GM21723 (cell line): ENCODE measurements around the gene UNKL.

Experiments
- ATAC-seq: cut with Tn5 transposase; IDR thresholded peaks from one replicate; pipeline ENCODE4 v1.9.1; 2021; ENCODE audit warnings: mild to moderate bottlenecking, moderate library complexity; ENCODE audit not compliant: unreplicated experiment

Gene UNKL

DNA sequence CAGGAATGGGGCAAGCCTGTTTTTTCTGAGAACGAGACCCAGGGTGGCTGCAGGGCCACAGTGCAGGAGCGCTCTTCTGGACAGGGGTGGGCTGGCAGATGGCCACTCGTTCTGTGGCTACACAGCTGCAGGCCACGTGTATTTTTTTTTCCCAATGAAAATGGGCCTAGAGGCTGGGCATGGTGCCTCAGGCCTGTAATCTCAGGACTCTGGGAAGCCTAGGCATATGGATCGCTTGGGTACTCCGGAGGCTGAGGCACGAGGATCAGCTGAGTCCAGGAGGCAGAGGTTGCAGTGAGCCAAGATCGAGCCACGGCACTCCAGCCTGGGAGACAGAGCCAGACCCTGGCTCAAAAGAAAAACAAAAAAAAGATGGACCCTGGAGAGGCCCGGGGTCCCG lies 6.8 kb downstream of the UNKL start:
- peak; percentile 17 for ATAC-seq

- no peak for ATAC-seq
Observed at GRCh38 chr16:1403733-1404132, 10.8 kb downstream of the UNKL start.

- ATAC-seq, result no peak
Observed at GRCh38 chr16:1403036-1403435, 11.5 kb downstream of the UNKL start.

DNA sequence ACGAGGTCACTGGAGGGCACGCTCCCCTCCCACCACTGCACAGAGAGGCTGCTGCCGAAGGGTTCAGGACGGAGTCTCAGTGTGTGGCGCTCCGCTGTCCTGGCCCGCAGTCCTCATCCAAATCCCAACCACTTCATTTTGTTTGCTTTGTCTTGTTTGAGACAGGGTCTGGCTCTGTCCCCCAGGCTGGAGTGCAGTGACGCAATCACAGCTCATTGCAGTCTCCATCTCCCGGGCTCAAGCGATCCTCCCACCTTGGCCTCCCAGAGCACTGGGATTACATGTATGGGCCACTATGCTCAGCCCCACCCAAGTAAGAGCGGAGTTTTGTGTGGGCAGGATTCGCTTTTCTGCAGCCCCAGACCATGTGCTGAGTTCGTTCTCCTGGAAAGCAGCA lies 12.7 kb downstream of the UNKL start:
- no peak for ATAC-seq

GRCh38 chr16:1401061-1401757 lies 13.3 kb downstream of the UNKL start:
- no peak for ATAC-seq

- ATAC-seq, result no peak
Observed at GRCh38 chr16:1398826-1399581, 15.5 kb downstream of the UNKL start.

DNA sequence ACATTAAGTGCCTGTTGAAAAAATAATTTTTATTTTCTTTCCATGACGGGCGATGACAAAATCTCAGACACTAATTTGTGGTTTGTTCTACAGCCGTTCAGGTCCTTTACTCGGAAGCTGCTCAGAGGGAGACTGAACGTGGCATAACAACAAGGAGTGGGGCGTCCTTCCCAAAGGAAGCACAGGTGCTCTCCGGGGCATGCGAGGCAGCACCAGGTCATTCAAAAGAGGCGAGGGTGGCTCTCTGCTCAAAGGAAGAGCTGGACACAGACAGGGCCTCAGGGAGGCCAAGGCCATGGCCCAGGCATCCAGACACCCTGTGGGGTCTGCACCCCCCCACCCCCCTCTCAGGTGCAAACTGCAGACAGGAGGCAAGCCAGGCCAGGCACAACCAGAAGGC lies 16.2 kb downstream of the UNKL start:
- no peak for ATAC-seq

DNA sequence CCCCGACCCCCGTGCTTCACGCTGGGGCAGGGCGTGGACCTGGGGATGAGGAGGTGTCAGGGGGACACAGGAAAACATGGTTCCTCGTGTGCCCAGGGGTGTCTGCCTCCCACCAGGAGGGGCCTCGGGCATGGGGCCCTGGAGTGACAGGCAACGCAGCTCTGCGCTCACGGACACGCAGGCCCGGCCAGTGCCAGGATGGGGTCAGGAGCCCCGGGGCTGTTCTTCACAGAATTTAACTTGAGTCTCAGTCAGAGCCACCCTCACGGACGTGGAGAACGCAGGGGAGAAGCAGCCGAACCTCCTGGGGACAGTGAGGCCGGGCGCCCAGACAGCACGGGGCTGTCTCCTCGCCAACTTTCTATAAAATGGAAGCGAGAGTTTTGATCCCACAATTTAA lies 16.7 kb downstream of the UNKL start:
- ATAC-seq, result no peak

DNA sequence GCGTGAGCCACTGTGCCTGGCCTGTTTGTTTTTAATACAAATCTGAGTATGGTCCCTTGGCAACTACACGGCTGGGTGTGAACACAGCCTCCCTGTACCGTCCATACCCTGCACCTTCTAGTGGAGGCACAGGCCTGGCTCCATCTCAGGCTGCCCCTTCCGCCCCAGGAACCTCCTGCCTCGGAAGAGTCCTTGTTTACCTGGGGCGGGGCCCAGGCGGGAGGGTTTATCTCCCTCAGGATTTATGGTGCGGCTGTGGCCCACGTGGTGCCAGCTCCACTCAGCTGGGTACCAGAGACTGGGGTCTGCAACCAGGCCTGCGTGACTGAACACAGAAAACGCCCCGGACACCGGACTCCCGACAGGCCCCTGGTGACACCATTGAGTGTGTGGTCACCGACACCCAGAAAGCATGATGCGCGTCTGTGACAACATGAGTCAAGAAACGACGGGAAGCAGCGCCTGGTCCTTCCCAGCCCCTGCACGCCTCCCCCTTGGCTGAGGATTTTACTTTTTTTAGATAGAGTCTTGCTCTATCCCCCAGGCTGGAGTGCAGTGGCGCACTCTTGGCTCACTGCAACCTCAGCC lies 19.0 kb downstream of the UNKL start:
- no peak for ATAC-seq

GRCh38 chr16:1394367-1394951 lies 20.0 kb downstream of the UNKL start:
- no peak for ATAC-seq

DNA sequence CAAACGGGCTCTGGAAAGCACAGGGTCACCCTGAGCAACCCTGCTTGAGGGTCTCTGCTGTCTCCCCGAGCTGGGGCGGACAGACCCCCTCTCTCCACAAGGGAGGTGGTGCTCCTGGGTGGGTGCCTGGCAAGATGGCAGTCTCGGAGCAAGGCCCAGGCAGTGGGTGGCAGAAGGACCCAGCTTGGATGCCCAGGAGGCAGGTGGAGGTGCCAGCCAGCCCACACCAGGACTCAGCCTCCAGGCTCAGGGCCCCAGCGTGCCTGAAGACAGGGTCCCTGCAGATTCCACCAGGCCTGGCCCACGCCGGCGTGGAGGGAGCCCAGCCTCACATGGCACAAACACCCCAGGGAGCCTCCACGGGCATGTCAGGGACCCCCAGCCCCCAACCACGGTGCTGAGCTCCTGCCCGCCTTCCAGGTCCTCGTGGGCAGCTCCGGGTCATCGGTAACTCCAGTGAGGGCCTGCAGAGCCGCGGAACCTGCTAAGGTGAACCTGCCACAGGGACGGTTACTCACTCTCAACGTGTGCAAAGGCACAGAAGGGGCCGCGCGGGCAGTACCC lies 20.8 kb downstream of the UNKL start:
- no peak for ATAC-seq

DNA sequence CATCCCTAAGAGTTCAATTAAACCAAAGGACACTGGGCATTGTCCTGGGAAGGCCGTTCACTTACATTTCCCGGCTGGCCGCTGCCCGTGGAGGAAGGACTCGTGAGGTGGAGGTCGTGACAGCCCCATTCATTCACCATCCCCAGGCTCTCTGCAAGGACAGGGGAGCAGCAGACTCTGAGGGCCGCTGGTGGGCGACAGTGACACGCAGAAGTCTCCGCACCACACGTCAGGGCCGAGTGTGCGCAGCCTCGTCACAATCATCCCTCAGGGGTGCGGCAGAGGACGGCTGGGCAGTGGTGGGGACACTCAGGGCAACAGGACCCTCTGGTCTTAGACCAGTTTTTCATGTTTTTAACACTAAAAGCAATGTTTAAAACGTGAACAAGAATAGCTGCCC lies 21.7 kb downstream of the UNKL start:
- ATAC-seq, result no peak

DNA sequence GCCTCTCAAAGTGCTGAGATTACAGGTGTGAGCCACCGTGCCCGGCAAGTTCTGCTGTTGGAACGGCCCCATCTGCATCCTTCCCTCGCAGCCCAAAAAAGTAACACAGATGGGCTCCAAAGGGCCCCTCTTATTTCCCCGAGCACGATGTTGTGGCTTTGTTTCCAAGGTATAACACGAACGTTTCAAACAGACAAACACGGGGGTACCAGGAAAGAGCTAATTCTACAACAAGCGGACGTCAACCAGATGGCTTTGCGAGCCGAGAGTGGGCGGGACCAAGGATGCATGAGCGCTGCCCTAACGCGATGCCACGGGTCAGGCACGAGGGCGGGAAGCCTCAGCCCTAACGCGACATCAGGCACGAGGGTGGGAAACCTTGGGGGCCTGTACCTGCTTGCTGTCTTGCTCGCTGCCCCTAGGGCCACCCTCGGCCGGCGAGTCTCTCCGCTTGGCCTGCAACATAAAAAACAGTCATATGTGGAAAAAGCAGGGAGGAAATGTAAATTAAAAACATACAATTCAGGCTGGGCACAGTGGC lies 24.2 kb downstream of the UNKL start:
- ATAC-seq, result no peak

DNA sequence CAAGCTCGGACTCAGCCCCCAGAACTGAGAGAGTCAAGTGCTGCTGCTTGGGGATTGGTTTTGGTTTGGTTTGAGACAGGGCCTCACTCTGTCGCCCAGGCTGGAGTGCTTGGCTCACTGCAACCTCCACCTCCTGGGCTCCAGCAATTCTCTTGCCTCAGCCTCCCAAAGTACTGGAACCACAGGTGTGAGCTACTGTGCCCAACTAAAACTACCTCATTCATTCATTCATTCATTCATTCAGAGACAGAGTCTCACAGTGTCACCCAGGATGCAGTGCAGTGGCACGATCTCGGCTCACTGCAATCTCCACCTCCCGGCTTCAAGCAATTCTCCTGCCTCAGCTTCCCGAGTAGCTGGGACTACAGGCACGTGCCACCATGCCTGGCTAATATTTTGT lies 24.7 kb downstream of the UNKL start:
- ATAC-seq, result no peak

DNA sequence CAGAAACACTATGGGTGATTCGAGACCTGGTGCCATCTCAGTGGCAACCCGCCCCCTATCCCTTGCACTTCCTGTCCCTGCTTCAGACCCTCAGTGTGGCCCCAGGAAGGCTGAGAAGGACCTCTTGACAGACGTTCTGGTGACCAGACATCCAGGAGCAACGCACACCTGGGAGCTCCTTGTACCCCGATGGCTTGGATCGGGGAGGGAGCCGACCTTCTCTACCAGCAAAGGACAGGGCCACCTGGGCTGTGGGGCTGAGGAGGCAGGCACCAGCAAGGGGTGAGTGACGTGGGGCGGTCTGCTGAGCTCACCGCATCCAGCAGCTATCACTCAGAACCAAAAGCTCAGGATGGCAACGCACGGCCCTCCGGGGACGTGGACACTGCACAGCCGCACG lies 27.2 kb downstream of the UNKL start:
- no peak for ATAC-seq

DNA sequence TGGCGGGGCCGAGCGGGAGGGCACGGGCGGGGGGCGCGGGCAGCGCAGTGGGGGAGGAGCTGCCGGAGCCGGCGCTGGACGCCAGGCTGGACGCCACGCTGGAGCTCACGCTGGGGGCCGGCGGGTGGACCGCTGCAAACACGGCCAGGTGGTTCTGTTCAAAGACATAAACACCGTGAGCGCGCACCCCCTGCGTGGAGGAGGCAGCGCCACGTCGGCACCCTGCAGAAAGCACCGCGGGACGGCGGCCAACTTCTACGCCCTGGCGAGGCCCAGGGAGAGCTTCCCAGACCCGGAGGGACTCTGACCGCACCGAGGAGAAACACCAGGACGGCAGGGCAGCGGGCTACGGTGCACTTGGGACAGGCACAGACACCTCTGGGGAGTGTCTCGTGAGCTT lies 29.3 kb downstream of the UNKL start:
- ATAC-seq, result no peak

- no peak for ATAC-seq
Observed at GRCh38 chr16:1383556-1383955, 30.9 kb downstream of the UNKL start.

DNA sequence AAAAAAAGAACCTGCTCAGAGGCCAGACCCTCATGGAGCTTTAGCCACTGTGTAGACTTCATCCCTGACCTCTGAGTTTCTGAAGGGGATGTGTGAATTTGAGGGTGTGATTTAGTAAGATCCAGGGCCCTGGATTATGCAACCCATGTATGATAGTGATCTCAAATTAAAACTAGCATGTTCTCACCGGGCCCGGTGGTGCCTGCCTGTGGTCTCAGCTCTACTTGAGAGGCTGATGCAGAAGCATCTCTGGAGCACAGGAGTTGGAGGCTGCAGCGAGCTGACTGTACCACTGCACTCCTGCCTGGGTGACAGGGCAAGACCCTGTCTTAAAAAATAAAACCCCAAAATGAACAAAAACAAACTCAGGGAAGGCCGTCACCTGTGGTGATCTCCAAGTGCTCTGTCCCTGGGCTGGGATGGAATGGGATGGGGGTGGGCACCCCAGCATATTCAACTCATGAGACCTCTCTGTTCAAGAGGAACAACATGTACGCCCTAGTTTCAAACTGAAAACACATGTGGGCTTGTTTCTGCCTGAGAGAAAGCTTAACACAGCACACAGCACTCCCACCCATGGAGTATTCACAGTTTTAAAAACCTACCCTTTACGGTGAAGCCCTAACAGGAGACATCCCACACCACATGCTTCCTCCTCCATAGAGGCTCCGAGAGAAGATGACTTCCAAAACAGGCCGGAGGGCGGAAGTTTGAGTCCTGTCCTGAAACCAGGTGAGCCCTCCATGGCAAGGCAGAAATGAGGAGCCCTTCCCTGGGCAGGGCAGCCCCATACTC lies 32.7 kb downstream of the UNKL start:
- no peak for ATAC-seq

GRCh38 chr16:1380195-1380594 lies 34.3 kb downstream of the UNKL start:
- no peak for ATAC-seq

GRCh38 chr16:1379304-1380076 lies 35.0 kb downstream of the UNKL start:
- ATAC-seq, result peak; percentile 52
